ENCODE data around the gene ACTR5. TPM values are rescaled to one million over a fixed set of nuclear protein-coding genes. Genes with fewer than 3 reads are reported as not detected.
"Not testable (repeated sequence)": the region's sequence is repeated elsewhere in the genome, so short reads cannot be mapped to it uniquely, and the experiment has no call there.

The ACTR5 gene
- total RNA-seq, 2 experiments from 2014 or later = 8.3 to 9.4 TPM

- peaks cover 11% of the 10 kb centered on the region for H3K9me3 Mint-ChIP-seq
- peaks cover 39% of the 10 kb centered on the region for H3K36me3 Mint-ChIP-seq (ENCODE audit: low read depth)
- no peak overlapping the region for H3K27ac Mint-ChIP-seq
- intact Hi-C loops (cut with micrococcal nuclease) = no loop called here
- H3K27me3 Mint-ChIP-seq (ENCODE audit: low read depth) = no peaks in the 10 kb centered on the region
- CTCF ChIA-PET = no interaction called here
- H3K4me3 Mint-ChIP-seq = no peak overlapping the region
- no peaks in the 10 kb centered on the region for H3K4me1 Mint-ChIP-seq (ENCODE audit: low read depth)
- no peak for DNase-seq
Measured at GRCh38 chr20:38771621-38772020, 23.4 kb downstream of the ACTR5 start.

DNA sequence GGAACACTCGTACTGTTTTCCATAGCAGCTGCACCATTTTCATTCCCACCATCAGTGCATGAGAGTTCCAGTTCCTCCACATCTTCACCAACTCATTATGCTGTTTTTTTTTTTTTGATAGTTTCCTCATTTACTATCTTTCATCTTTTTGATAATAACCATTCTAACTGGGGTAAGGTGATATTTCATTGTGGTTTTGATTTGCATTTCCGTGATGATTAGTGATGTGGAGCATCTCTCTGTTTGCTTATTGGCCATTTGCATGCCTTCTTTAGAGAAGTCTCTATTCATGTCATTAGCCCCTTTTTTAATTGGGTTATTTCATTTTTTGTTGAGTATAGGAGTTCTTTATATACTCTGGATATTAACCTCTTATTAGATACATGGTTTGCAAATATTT is 25.9 kb downstream of the ACTR5 start:
- peaks cover 32% of the 10 kb centered on the region for H3K36me3 Mint-ChIP-seq (ENCODE audit: low read depth)
- CTCF ChIA-PET = no interaction called here

GRCh38 chr20:38776363-38776762 is 28.1 kb downstream of the ACTR5 start:
- peaks cover 30% of the 10 kb centered on the region for H3K36me3 Mint-ChIP-seq (ENCODE audit: low read depth)
- H3K27me3 Mint-ChIP-seq (ENCODE audit: low read depth) = no peaks in the 10 kb centered on the region
- peaks cover 11% of the 10 kb centered on the region for H3K9me3 Mint-ChIP-seq
- CTCF ChIA-PET = no interaction called here
- peaks cover 8% of the 10 kb centered on the region for H3K4me1 Mint-ChIP-seq (ENCODE audit: low read depth)
- no peak for DNase-seq
- intact Hi-C loops (cut with micrococcal nuclease) = no loop called here
- H3K4me3 Mint-ChIP-seq = no peak overlapping the region
- H3K27ac Mint-ChIP-seq = no peak overlapping the region

More for the DNA sequence above, 25.9 kb downstream of the ACTR5 start:
- H3K27me3 Mint-ChIP-seq (ENCODE audit: low read depth) = no peaks in the 10 kb centered on the region
- H3K4me3 Mint-ChIP-seq = no peak overlapping the region
- H3K27ac Mint-ChIP-seq = no peak overlapping the region
- no peaks in the 10 kb centered on the region for H3K4me1 Mint-ChIP-seq (ENCODE audit: low read depth)
- peaks cover 11% of the 10 kb centered on the region for H3K9me3 Mint-ChIP-seq
- no peak for DNase-seq
- intact Hi-C loops (cut with micrococcal nuclease) = no loop called here

DNA sequence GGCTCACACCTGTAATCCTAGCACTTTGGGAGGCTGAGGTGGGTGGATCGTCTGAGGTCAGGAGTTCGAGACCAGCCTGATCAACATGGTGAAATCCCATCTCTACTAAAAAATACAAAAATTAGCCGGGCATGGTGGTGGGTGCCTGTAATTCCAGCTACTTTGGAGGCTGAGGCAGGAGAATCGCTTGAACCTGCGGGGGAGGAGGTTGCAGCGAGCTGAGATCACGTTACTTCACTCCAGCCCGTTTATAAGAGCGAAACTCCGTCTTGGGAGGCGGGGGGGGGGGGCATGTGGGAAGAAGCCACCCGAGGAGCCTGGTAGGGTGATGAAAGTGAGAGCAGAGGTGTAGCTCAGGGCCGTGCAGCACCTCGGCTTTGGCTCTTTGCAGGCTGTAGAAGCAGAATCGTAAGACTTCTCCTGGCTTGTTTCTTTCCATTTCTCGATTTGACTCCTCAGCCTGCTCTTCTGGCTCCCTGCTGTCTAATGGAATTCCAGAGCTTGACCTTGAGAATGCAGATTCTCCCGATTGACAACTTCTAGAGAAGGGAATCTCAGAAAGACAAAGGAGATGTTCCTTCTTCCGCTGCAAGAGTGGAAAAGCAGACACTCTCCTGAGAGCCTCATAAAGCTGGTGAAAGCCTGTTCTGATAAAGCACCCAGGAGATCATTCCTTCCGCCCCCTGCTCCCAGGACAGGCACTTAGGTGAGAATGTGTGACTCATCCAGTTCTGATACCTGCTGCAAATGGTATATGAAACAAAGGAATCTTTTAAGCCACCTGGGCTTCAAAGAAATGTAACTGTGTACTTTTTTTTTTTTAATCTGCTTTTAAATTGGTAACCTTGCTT is 31.2 kb downstream of the ACTR5 start:
- H3K27me3 Mint-ChIP-seq (ENCODE audit: low read depth) = no peaks in the 10 kb centered on the region
- DNase-seq = no peak
- intact Hi-C loops (cut with micrococcal nuclease) = no loop called here
- peaks cover 4% of the 10 kb centered on the region for H3K36me3 Mint-ChIP-seq (ENCODE audit: low read depth)
- CTCF ChIA-PET = interaction anchor here (1.5 kb wide), 1 partner anchor 14 kb away, joined by 3 read pairs; no protein-coding TSS in a partner anchor
- H3K4me1 Mint-ChIP-seq (ENCODE audit: low read depth) = peaks cover 10% of the 10 kb centered on the region
- no peaks in the 10 kb centered on the region for H3K9me3 Mint-ChIP-seq
- H3K4me3 Mint-ChIP-seq = no peak overlapping the region
- H3K27ac Mint-ChIP-seq = no peak overlapping the region

DNA sequence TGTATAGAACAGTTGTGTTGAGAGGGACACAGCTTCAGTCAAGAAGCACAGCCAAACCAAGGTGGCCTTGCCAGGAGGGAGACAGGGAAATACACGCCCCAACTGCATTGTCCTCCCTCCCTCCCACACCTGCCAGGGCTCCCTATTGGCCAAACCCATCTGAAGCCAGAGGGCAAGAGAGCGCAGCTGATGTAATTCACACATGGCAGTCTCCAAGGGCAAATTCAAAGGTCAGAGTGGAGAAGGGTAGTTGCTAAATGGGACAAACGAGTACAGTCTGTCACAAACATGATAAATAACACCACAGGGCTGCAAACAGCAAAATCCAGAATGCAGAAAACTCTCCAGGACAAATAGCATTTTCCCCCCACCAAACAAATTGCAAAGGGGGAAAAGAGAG is 34.0 kb downstream of the ACTR5 start:
- DNase-seq = no peak
- Mint-ChIP-seq H3K4me3 (no peak overlapping the region), H3K27me3 (ENCODE audit: low read depth) (no peaks in the 10 kb centered on the region), H3K36me3 (ENCODE audit: low read depth) (no peaks in the 10 kb centered on the region), H3K9me3 (no peaks in the 10 kb centered on the region), H3K27ac (no peak overlapping the region), H3K4me1 (ENCODE audit: low read depth) (peaks cover 10% of the 10 kb centered on the region)
- CTCF ChIA-PET = no interaction called here
- intact Hi-C loops (cut with micrococcal nuclease) = no loop called here

- H3K4me1 Mint-ChIP-seq (ENCODE audit: low read depth) = peaks cover 7% of the 10 kb centered on the region
- no peak overlapping the region for H3K27ac Mint-ChIP-seq
- H3K4me3 Mint-ChIP-seq = no peak overlapping the region
- CTCF ChIA-PET = no interaction called here
- no peaks in the 10 kb centered on the region for H3K36me3 Mint-ChIP-seq (ENCODE audit: low read depth)
- no peak for DNase-seq
- no peaks in the 10 kb centered on the region for H3K9me3 Mint-ChIP-seq
- H3K27me3 Mint-ChIP-seq (ENCODE audit: low read depth) = no peaks in the 10 kb centered on the region
- intact Hi-C loops (cut with micrococcal nuclease) = no loop called here
Measured at GRCh38 chr20:38787870-38788269, 39.6 kb downstream of the ACTR5 start.

DNA sequence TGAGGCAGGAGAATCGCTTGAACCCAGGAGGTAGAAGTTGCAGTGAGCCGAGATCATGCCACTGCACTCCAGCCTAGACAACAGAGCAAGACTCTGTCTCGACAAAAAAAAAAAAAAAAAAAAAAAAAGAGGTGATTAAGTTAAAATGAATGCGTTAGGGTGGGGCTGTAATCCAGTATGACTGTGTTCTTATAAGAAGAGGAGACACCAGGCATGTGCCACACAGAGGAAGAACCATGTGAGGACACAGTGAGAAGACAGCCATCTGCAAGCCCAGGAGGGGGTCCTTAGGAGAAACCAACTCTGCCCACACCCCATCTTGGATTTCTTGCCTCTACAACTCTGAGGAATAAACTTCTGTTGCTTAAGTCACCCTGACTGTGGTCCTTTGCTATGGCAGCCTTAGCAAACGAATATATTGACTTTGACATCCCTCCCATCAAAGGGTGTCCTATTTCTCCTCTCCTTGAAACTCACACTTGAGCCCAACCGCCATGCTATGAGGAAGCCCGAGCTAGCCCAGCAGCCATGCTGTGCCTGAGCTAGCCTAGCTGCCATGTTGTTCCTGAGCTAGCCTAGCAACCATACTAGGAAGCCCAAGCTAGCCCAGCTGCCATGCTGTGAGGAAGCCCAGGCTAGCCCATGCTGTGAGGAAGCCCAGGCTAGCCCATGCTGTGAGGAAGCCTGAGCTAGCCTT is 41.4 kb downstream of the ACTR5 start:
- H3K4me1 Mint-ChIP-seq (ENCODE audit: low read depth) = peaks cover 7% of the 10 kb centered on the region
- no peaks in the 10 kb centered on the region for H3K27me3 Mint-ChIP-seq (ENCODE audit: low read depth)
- CTCF ChIA-PET = interaction anchor here (1.1 to 1.9 kb wide), 4 partner anchors 16 to 105 kb away, joined by 3 to 5 read pairs (median 4); partner anchors contain the start of gene PPP1R16B
- intact Hi-C loops (cut with micrococcal nuclease) = no loop called here
- no peaks in the 10 kb centered on the region for H3K36me3 Mint-ChIP-seq (ENCODE audit: low read depth)
- no peaks in the 10 kb centered on the region for H3K9me3 Mint-ChIP-seq
- H3K4me3 Mint-ChIP-seq = no peak overlapping the region
- no peak overlapping the region for H3K27ac Mint-ChIP-seq
- DNase-seq = no peak

DNA sequence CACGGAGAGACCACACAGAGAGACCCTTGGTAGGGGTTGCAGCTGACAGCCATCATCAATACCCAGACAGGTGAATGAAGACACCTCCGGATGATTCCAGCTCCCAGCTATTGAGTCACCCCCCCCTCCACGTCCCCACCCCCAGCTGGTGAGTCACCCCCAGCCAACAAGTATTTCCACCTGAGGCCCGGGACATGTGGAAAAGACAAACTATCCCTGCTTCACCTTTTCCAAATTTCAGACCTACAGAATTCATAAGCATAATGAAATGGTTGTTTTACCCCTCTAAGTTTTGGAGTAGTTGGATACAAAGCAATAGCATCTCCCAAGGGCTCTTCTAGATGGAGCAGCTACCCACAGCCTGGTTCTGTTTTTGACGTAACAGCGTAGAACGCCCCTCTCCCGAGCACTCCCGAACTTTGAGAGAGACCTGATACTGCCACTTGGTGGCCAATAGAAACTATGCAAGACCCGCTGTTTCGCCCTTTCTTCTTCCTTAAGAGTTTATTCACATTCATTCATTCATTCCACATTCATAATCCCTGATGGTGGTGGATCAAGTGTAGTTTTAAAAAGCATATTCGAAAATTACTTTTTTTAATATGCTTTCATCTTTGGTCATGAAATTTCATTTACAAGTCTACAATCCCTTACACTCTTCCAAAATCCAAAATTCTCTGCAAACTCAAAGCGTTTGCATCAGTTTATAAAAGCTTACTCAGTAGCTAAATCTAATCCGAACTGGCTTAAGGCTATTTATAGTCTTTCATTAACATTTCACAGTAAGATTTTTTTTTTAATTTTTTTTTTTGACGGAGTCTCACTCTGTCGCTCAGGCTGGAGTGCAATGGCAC is 42.2 kb downstream of the ACTR5 start:
- Mint-ChIP-seq H3K4me1 (ENCODE audit: low read depth) (peaks cover 7% of the 10 kb centered on the region), H3K4me3 (no peak overlapping the region), H3K27ac (no peak overlapping the region), H3K27me3 (ENCODE audit: low read depth) (no peaks in the 10 kb centered on the region), H3K9me3 (no peaks in the 10 kb centered on the region), H3K36me3 (ENCODE audit: low read depth) (no peaks in the 10 kb centered on the region)
- intact Hi-C loops (cut with micrococcal nuclease) = no loop called here
- no peak for DNase-seq
- CTCF ChIA-PET = interaction anchor here (0.6 to 1.9 kb wide), 5 partner anchors 15 to 105 kb away, joined by 3 to 5 read pairs (median 4); partner anchors contain the start of gene PPP1R16B

GRCh38 chr20:38791291-38791690 is 43.0 kb downstream of the ACTR5 start:
- H3K27me3 Mint-ChIP-seq (ENCODE audit: low read depth) = no peaks in the 10 kb centered on the region
- no peaks in the 10 kb centered on the region for H3K9me3 Mint-ChIP-seq
- peaks cover 7% of the 10 kb centered on the region for H3K4me1 Mint-ChIP-seq (ENCODE audit: low read depth)
- intact Hi-C loops (cut with micrococcal nuclease) = no loop called here
- H3K4me3 Mint-ChIP-seq = no peak overlapping the region
- DNase-seq = no peak
- no peaks in the 10 kb centered on the region for H3K36me3 Mint-ChIP-seq (ENCODE audit: low read depth)
- CTCF ChIA-PET = interaction anchor here (0.6 to 1.9 kb wide), 3 partner anchors 62 to 104 kb away, joined by 4 to 5 read pairs (median 4); no protein-coding TSS in a partner anchor
- no peak overlapping the region for H3K27ac Mint-ChIP-seq

DNA sequence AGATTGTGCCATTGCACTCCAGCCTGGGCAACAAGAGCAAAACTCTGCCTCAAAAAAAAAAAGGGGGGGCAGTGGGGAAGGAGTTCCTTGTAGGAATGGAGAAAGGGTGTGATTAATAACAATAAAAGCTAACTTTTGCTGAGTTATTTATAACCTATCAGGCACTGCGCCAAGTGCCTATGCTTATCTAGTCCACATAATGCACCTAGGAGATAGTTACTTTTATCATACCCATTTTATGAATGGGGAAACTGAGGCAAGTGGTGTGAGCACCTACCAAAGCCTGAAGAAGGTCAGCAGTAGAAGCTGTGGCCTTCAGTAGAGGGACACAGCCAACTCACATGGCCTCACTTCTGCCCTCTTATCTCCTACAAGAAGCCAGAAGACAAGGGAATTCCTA is 43.7 kb downstream of the ACTR5 start:
- Mint-ChIP-seq H3K4me1 (ENCODE audit: low read depth) (peaks cover 7% of the 10 kb centered on the region), H3K27ac (no peak overlapping the region), H3K4me3 (no peak overlapping the region), H3K36me3 (ENCODE audit: low read depth) (no peaks in the 10 kb centered on the region), H3K27me3 (ENCODE audit: low read depth) (no peaks in the 10 kb centered on the region), H3K9me3 (no peaks in the 10 kb centered on the region)
- CTCF ChIA-PET = no interaction called here
- intact Hi-C loops (cut with micrococcal nuclease) = no loop called here
- DNase-seq = no peak

- H3K4me3 Mint-ChIP-seq; H3K27ac Mint-ChIP-seq; H3K36me3 Mint-ChIP-seq (ENCODE audit: low read depth): not testable (repeated sequence)
Measured at GRCh38 chr20:38794057-38794456, 45.8 kb downstream of the ACTR5 start.

GRCh38 chr20:38798266-38798665 is 50.0 kb downstream of the ACTR5 start:
- H3K4me1 Mint-ChIP-seq (ENCODE audit: low read depth) = peaks cover 7% of the 10 kb centered on the region
- H3K4me3 Mint-ChIP-seq = no peak overlapping the region
- no peak overlapping the region for H3K27ac Mint-ChIP-seq
- CTCF ChIA-PET = no interaction called here
- DNase-seq = no peak
- H3K27me3 Mint-ChIP-seq (ENCODE audit: low read depth) = no peaks in the 10 kb centered on the region
- peaks cover 9% of the 10 kb centered on the region for H3K9me3 Mint-ChIP-seq
- intact Hi-C loops (cut with micrococcal nuclease) = no loop called here
- no peaks in the 10 kb centered on the region for H3K36me3 Mint-ChIP-seq (ENCODE audit: low read depth)

More at GRCh38 chr20:38794057-38794456, 45.8 kb downstream of the ACTR5 start:
- intact Hi-C loops (cut with micrococcal nuclease); H3K4me1 Mint-ChIP-seq (ENCODE audit: low read depth); H3K27me3 Mint-ChIP-seq (ENCODE audit: low read depth); DNase-seq; H3K9me3 Mint-ChIP-seq; CTCF ChIA-PET: not testable (repeated sequence)

Data from activated naive CD4-positive, alpha-beta T cell treated with anti-CD3 and anti-CD28 coated beads for 36 hours (primary cell).